Loucy (cell line): ENCODE measurements around the gene PRADC1.

Source experiments
- H2AFZ ChIP-seq: fragments of 200-600 bp; sonication (generic); 2 replicates; pipeline ENCODE4 v1.6.0; 2016; ENCODE audit warnings: antibody characterized with exemption, mild to moderate bottlenecking, low read length, moderate library complexity
- H3F3A ChIP-seq: fragments of 200-600 bp; 2 replicates; pipeline ENCODE4 v1.6.0; 2016; ENCODE audit warnings: antibody characterized with exemption, low read depth, mild to moderate bottlenecking
- H3K27me3 ChIP-seq: fragments of 200-600 bp; sonication (generic); 2 replicates; pipeline ENCODE4 v1.6.1; 2014; ENCODE audit warnings: low read length, mild to moderate bottlenecking; ENCODE audit not compliant: insufficient read depth, poor library complexity, severe bottlenecking
- H3K36me3 ChIP-seq: fragments of 200-600 bp; sonication (generic); 2 replicates; pipeline ENCODE4 v1.6.1; 2016; ENCODE audit warnings: low read length; ENCODE audit not compliant: insufficient read depth
- H3K4me1 ChIP-seq: fragments of 200-600 bp; sonication (generic); 2 replicates; pipeline ENCODE4 v1.5.1; 2014; ENCODE audit warnings: low read length, mild to moderate bottlenecking; ENCODE audit not compliant: insufficient read depth, poor library complexity, severe bottlenecking
- H3K4me2 ChIP-seq: fragments of 200-600 bp; sonication (generic); 2 replicates; pipeline ENCODE4 v1.6.0; 2014; ENCODE audit warnings: antibody characterized with exemption, low read length, low read depth, mild to moderate bottlenecking; ENCODE audit not compliant: poor library complexity, severe bottlenecking
- H3K4me3 ChIP-seq: fragments of 200-600 bp; sonication (generic); 2 replicates; pipeline ENCODE4 v1.5.1; 2014; ENCODE audit warnings: low read length, mild to moderate bottlenecking, mixed read lengths; ENCODE audit not compliant: poor library complexity, severe bottlenecking
- H3K79me2 ChIP-seq: fragments of 200-600 bp; sonication (generic); 2 replicates; pipeline ENCODE4 v1.6.1; 2014; ENCODE audit warnings: low read length; ENCODE audit not compliant: insufficient read depth
- H3K9ac ChIP-seq: fragments of 200-600 bp; sonication (generic); 2 replicates; pipeline ENCODE4 v1.6.0; 2014; ENCODE audit warnings: mild to moderate bottlenecking, low read depth, low read length, moderate library complexity; ENCODE audit not compliant: poor library complexity, severe bottlenecking
- H3K9me2 ChIP-seq: fragments of 200-600 bp; sonication (generic); replicated peaks from 2 replicates; pipeline ENCODE4 v1.6.1; 2016; ENCODE audit warnings: low read depth, low read length, mixed read lengths
- H3K9me3 ChIP-seq: fragments of 200-600 bp; sonication (generic); 2 replicates; pipeline ENCODE4 v1.6.1; 2014; ENCODE audit warnings: mild to moderate bottlenecking, antibody characterized with exemption, low read length, low read depth; ENCODE audit not compliant: insufficient read depth
- H4K20me1 ChIP-seq: fragments of 200-600 bp; sonication (generic); 2 replicates; pipeline ENCODE4 v1.6.0; 2014; ENCODE audit warnings: antibody characterized with exemption, low read length, mild to moderate bottlenecking; ENCODE audit not compliant: insufficient read depth, poor library complexity, severe bottlenecking
- EZH2phosphoT487 ChIP-seq: fragments of 200-600 bp; IDR thresholded peaks from 2 replicates; pipeline ENCODE4 v1.6.1; 2018; ENCODE audit warnings: antibody characterized with exemption, mild to moderate bottlenecking, moderate library complexity, borderline replicate concordance
- TF ChIP-seq, protein P1 (sequence below): fragments of 200-600 bp; sonication (generic); conservative IDR thresholded peaks from 2 replicates; pipeline ENCODE4 v1.5.1; 2014; ENCODE audit warnings: mild to moderate bottlenecking, antibody characterized with exemption, low read length

PRADC1 gene

DNA sequence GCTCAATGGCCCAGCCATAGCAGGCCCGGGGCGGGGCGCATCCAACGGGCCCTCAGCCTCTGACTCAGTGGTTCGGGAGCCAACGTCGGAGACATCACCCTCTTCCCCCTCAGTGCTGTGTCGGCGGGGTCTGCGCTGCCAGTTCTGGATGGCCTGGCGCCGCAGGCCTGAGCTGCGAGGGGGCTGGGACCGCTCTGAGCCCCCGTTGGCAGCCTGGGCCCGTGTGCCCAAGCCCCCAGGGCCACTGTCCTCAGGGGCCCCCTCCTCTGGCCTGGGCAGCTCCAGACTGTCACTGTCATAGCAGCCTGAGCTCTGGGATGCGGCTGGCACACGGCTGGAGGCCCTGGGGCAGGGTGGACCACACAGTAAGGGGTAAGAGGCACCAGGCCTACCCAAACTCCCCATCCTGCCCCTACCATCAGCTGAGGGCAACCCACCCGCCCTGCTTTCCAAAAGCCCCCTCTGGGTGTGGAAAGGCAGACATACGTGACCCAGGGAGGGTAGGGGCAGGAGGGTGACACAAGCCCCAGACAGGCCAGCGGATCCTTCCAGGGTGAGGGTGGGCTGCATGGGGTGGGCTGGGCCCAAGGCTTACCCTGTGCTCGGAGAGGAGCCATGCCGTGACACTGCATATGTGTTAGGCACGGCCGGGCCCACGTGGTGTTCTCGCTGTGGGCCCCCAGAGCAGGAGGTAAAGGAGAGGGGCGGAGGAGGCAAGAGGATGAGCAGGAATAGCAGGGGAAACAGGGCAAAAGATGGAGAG, 32.4 kb upstream of the PRADC1 start:
- H3K9ac ChIP-seq, result no peak overlapping the region
- peaks cover 39% of the 10 kb centered on the region; the same call in 1 of the 2 replicates for H3K36me3 ChIP-seq
- no peak overlapping the region for H3K4me2 ChIP-seq
- no peaks in the 10 kb centered on the region for H4K20me1 ChIP-seq
- no peaks in the 10 kb centered on the region for H3F3A ChIP-seq
- H2AFZ ChIP-seq, result no peak overlapping the region
- no peaks in the 10 kb centered on the region for H3K79me2 ChIP-seq
- no peak overlapping the region for H3K4me3 ChIP-seq
- H3K9me3 ChIP-seq, result no peaks in the 10 kb centered on the region
- H3K27me3 ChIP-seq, result no peaks in the 10 kb centered on the region
- no peaks in the 10 kb centered on the region for H3K4me1 ChIP-seq
- H3K9me2 ChIP-seq, result no peaks in the 10 kb centered on the region
- TF ChIP-seq EZH2phosphoT487, result no peak
- TF ChIP-seq, protein P1, sequence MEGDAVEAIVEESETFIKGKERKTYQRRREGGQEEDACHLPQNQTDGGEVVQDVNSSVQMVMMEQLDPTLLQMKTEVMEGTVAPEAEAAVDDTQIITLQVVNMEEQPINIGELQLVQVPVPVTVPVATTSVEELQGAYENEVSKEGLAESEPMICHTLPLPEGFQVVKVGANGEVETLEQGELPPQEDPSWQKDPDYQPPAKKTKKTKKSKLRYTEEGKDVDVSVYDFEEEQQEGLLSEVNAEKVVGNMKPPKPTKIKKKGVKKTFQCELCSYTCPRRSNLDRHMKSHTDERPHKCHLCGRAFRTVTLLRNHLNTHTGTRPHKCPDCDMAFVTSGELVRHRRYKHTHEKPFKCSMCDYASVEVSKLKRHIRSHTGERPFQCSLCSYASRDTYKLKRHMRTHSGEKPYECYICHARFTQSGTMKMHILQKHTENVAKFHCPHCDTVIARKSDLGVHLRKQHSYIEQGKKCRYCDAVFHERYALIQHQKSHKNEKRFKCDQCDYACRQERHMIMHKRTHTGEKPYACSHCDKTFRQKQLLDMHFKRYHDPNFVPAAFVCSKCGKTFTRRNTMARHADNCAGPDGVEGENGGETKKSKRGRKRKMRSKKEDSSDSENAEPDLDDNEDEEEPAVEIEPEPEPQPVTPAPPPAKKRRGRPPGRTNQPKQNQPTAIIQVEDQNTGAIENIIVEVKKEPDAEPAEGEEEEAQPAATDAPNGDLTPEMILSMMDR, result no peak

DNA sequence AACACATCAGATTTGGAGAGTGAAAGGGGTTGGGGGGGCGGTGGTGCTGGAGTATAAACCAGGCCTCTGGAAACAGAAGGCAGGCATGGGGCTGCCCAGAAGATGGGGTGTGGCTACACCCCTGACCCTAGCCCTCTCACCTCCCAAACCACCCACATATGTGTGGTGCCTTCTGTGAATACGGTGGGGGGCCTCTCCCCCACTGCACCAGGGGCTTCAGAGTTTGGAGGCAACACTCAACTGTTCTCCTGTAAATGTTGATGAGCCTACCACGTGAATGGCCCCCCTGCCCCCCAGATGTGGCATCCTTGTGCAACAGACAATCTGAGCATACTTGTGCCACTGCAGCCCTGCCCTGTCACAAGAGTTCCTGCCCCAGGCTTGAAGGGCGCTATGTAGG, 31.7 kb upstream of the PRADC1 start:
- Histone ChIP-seq H3K4me3 (no peak overlapping the region), H3K27me3 (no peaks in the 10 kb centered on the region), H3F3A (no peaks in the 10 kb centered on the region), H4K20me1 (no peaks in the 10 kb centered on the region), H3K36me3 (peaks cover 46% of the 10 kb centered on the region; the same call in 1 of the 2 replicates), H3K4me1 (no peaks in the 10 kb centered on the region), H3K79me2 (no peaks in the 10 kb centered on the region), H2AFZ (no peak overlapping the region), H3K9me2 (no peaks in the 10 kb centered on the region), H3K9me3 (no peaks in the 10 kb centered on the region), H3K4me2 (no peak overlapping the region), H3K9ac (no peak overlapping the region)
- TF ChIP-seq, protein P1, result no peak
- TF ChIP-seq EZH2phosphoT487, result no peak

GRCh38 chr2:73264332-73264606, 31.2 kb upstream of the PRADC1 start:
- Histone ChIP-seq H4K20me1 (no peaks in the 10 kb centered on the region), H3K9me2 (no peaks in the 10 kb centered on the region), H2AFZ (no peak overlapping the region)

More at GRCh38 chr2:73264332-73264606, 31.2 kb upstream of the PRADC1 start:
- H3K27me3 ChIP-seq, result no peaks in the 10 kb centered on the region
- no peak for TF ChIP-seq EZH2phosphoT487
- TF ChIP-seq, protein P1, result no peak
- no peak overlapping the region for H3K4me3 ChIP-seq
- no peaks in the 10 kb centered on the region for H3F3A ChIP-seq
- no peak overlapping the region for H3K4me2 ChIP-seq
- H3K4me1 ChIP-seq, result no peaks in the 10 kb centered on the region
- no peaks in the 10 kb centered on the region for H3K79me2 ChIP-seq
- H3K9me3 ChIP-seq, result no peaks in the 10 kb centered on the region
- H3K36me3 ChIP-seq, result peaks cover 51% of the 10 kb centered on the region; the same call in 1 of the 2 replicates
- no peak overlapping the region for H3K9ac ChIP-seq
